Kidney (tissue), 14 donors: Measurements from ENCODE around the gene ADARB2. TPM values are rescaled to one million over a fixed set of nuclear protein-coding genes. Genes with fewer than 3 reads are reported as not detected.

ENCODE experiments used
- DNase-seq, 5 donors: peaks; one replicate each; pipeline ENCODE4 v3.0.0-alpha.2; 2013 to 2020
- FAIRE-seq: peaks from 2 replicates; lab custom pipeline; 2012; peaks lifted over from hg19 to GRCh38; lab: Jason Lieb, UNC
- H3K27ac ChIP-seq, 2 donors: one replicate each; pipeline ENCODE4 v1.7.0; 2013; ENCODE audit warnings: low read depth in 2 of 2, low read length in 2 of 2, inconsistent platforms in 1 of 2
- H3K27me3 ChIP-seq: one replicate; pipeline ENCODE4 v1.7.1; 2013; ENCODE audit warnings: low read length, inconsistent platforms; ENCODE audit not compliant: control insufficient read depth, insufficient read depth
- H3K36me3 ChIP-seq, 3 donors: one replicate each; pipeline versions ENCODE4 v1.7.0 to v1.7.1; 2013; ENCODE audit warnings: low read length in 3 of 3, control low read depth in 1 of 3, inconsistent platforms in 1 of 3; ENCODE audit not compliant: insufficient read depth in 3 of 3, control insufficient read depth in 2 of 3
- H3K4me1 ChIP-seq, 3 donors: one replicate each; pipeline versions ENCODE4 v1.7.0 to v1.7.1; 2013; ENCODE audit warnings: low read length in 3 of 3, inconsistent platforms in 1 of 3, low read depth in 1 of 3; ENCODE audit not compliant: control insufficient read depth in 2 of 3, insufficient read depth in 2 of 3
- H3K4me3 ChIP-seq, 3 donors: one replicate each; pipeline versions ENCODE4 v1.7.0 to v1.8.1; 2013; ENCODE audit warnings: low read length in 3 of 3, control low read depth in 1 of 3, inconsistent platforms in 1 of 3
- H3K9ac ChIP-seq, 3 donors: one replicate each; pipeline versions ENCODE4 v1.7.0 to v1.7.1; 2013; ENCODE audit warnings: low read length in 3 of 3, control low read depth in 1 of 3, inconsistent platforms in 1 of 3
- H3K9me3 ChIP-seq, 3 donors: one replicate each; pipeline versions ENCODE4 v1.7.0 to v1.7.1; 2013; ENCODE audit warnings: low read length in 3 of 3, control low read depth in 1 of 3, inconsistent platforms in 1 of 3; ENCODE audit not compliant: control insufficient read depth in 2 of 3, insufficient read depth in 1 of 3
- CTCF ChIP-seq: IDR thresholded peaks from 3 replicates; pipeline ENCODE4 v1.5.1; 2012; ENCODE audit warnings: mild to moderate bottlenecking, moderate library complexity, borderline replicate concordance; ENCODE audit not compliant: insufficient read depth; ENCODE audit errors: extremely low read depth
- intact Hi-C: fragments of 100-400 bp; cut with DNase I; formaldehyde crosslinking; loops from one replicate; pipeline ENCODE4 v1.11.1; 2022
- polyA plus RNA-seq: library from polyadenylated mRNA; stranded (reverse); fragments of 350-450 nt; fragmentation: Illumina TruSeq; extraction: RNeasy Lipid Tissue Mini Kit (QIAGEN cat#74804); gene quantifications from one replicate; pipeline ENCODE4 v1.2.3, GENCODE V29; 2014; ENCODE audit warnings: low read depth, low replicate concordance; ENCODE audit not compliant: insufficient read depth
- total RNA-seq: library from RNA; stranded (reverse); fragmentation: NEBNext Ultra II Directional; extraction: Animal tissue kit (Norgen Biotek cat#: 25700); gene quantifications from one replicate; pipeline ENCODE4 v1.2.1, GENCODE V29; 2021
- donor health status: control.
- donor health status: control.
- donor health status: control.
- donor health status: control.
- donor health status: control.
- donor health status: DM: yes; HTN: yes; CAD: no.
- donor health status: Normal renal cell carcinoma (clear cell type).

The ADARB2 gene
- total and polyA plus RNA-seq, 2 donors from 2014 or later = 1.0 to 1.3 TPM

DNA sequence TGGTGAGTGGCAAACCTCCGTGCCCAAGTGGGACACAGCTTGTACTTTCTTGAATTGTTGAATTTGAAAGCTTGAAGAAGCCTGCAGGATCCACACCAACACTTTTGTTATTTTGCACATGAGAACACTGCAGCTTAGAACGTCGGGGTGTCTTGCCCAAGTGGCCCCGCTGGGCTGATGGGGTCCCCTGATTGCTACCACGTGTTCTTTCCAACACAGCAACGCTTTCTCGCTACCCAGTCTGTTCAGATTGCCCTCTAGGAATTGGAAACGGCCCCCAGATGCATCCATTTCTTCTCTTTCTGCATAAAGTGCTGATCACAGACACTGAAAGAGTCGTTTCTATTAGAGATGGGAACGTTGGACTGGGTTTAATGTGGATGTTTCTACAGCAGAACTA is 268.5 kb downstream of the ADARB2 start:
- FAIRE-seq (no peak), DNase-seq (no peak)
- no peak overlapping the region for H3K9ac ChIP-seq
- H3K36me3 ChIP-seq = no peaks in the 10 kb centered on the region
- no peak overlapping the region for H3K4me3 ChIP-seq
- no peaks in the 10 kb centered on the region for H3K27me3 ChIP-seq
- H3K27ac ChIP-seq = no peak overlapping the region
- TF ChIP-seq CTCF = no peak
- peaks cover 0 to 15% (median 6%) of the 10 kb centered on the region in 3 donors for H3K4me1 ChIP-seq
- H3K9me3 ChIP-seq = no peaks in the 10 kb centered on the region
- intact Hi-C loops = no loop called here

- Histone ChIP-seq H3K4me1 (peaks cover 0 to 17% (median 8%) of the 10 kb centered on the region in 3 donors), H3K4me3 (no peak overlapping the region), H3K27me3 (no peaks in the 10 kb centered on the region), H3K27ac (no peak overlapping the region), H3K9ac (no peak overlapping the region), H3K36me3 (no peaks in the 10 kb centered on the region), H3K9me3 (peaks cover 0 to 1% (median 0%) of the 10 kb centered on the region in 3 donors)
- intact Hi-C loops = no loop called here
- DNase-seq = no peak
- no peak for FAIRE-seq
- TF ChIP-seq CTCF = no peak
Measured at GRCh38 chr10:1467334-1468076, 269.8 kb downstream of the ADARB2 start.

DNA sequence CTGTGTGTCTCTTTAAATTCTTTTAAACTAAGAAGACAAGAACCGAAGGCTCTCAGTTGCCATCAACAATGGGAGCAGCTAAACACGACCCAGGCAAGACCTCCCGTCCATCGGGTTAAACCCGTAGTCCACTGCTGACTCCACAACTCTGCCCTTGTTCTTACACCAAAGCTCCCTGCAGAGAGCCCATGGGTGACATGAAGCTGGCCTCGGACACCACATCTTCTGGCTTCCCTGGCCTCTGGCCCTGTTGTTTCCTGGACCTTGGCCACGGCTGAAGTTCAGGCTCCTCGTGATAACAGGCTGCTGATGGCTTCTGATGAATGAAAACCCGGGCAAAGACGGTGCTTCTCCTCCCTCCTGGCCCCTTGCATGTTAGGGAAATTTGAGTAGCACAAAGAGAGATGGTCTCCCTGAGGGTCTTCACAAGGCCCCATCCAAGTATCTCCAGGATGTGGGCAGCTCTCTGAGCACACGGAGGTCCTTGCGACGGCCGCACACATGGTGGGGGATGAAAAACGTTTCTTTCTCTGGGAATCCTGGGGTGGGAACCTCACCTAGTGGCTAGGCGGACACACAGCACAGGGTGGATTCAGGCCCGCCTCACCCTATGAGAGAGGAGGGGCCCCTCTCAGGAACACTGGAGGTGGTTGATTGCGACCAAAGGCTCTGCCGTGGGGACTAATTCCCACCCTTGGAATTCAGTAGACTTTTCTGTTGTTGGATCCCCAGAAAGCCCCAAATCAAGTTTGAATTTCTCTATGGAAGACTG is 271.1 kb downstream of the ADARB2 start:
- Histone ChIP-seq H3K36me3 (no peaks in the 10 kb centered on the region), H3K9ac (no peak overlapping the region), H3K9me3 (peaks cover 0 to 1% (median 0%) of the 10 kb centered on the region in 3 donors), H3K4me1 (peaks cover 0 to 18% (median 12%) of the 10 kb centered on the region in 3 donors), H3K27me3 (no peaks in the 10 kb centered on the region), H3K4me3 (peak overlapping the region in 1 of 3 donors; percentile 53), H3K27ac (no peak overlapping the region)
- no peak for FAIRE-seq
- no peak for TF ChIP-seq CTCF
- intact Hi-C loops = no loop called here
- DNase-seq = no peak
